K562 (cell line): ENCODE data around the gene SAMD8. TPM values are rescaled to one million over a fixed set of nuclear protein-coding genes. Genes with fewer than 3 reads are reported as not detected.
A peak's percentile ranks its signal among the peaks of the same experiment; 100 is the strongest.

Experiments
- ADNP ChIP-seq: fragments of 200-800 bp; sonication (Bioruptor generic); IDR thresholded peaks from 2 replicates; pipeline ENCODE4 v1.6.1; 2016; ENCODE audit warnings: missing genetic modification characterization, missing compliant biosample characterization
- BCOR ChIP-seq: fragments of 450-650 bp; IDR thresholded peaks from 2 replicates; pipeline ENCODE4 v1.6.1; 2016
- CBX2 ChIP-seq: fragments of 200-600 bp; sonication (generic); IDR thresholded peaks from one replicate; pipeline ENCODE4 v1.6.1; 2012; ENCODE audit warnings: mild to moderate bottlenecking, low read length, inconsistent platforms; ENCODE audit not compliant: insufficient read depth, poor library complexity, severe bottlenecking
- FUS ChIP-seq: fragments of 200-400 bp; formaldehyde crosslinking; optimal IDR thresholded peaks from 2 replicates; pipeline ENCODE3; 2017; ENCODE audit warnings: low read depth, low read length
- HNRNPUL1 ChIP-seq: fragments of 200-400 bp; formaldehyde crosslinking; IDR thresholded peaks from 2 replicates; pipeline ENCODE4 v1.6.1; 2017; ENCODE audit warnings: low read length
- HSF4 ChIP-seq: fragments of 250-450 bp; sonication (Bioruptor Pico); IDR thresholded peaks from 2 replicates; pipeline ENCODE4 v2.1.2; 2022; ENCODE audit warnings: mild to moderate bottlenecking, moderate library complexity, borderline replicate concordance
- KHSRP ChIP-seq: fragments of 450-650 bp; IDR thresholded peaks from 2 replicates; pipeline ENCODE4 v1.6.1; 2017
- POLR2H ChIP-seq: IDR thresholded peaks from 2 replicates; pipeline ENCODE4 v1.6.1; 2016; ENCODE audit warnings: missing genetic modification characterization, low read depth, mild to moderate bottlenecking, control low read depth, missing compliant biosample characterization, moderate library complexity
- SPI1 ChIP-seq: IDR thresholded peaks from 2 replicates; pipeline ENCODE4 v1.6.1; 2011; ENCODE audit warnings: low read depth, low read length, control low read depth, borderline replicate concordance
- SRSF1 ChIP-seq: fragments of 200-400 bp; formaldehyde crosslinking; IDR thresholded peaks from 2 replicates; pipeline ENCODE4 v1.6.1; 2017; ENCODE audit warnings: mild to moderate bottlenecking, low read depth, low read length, moderate library complexity
- SRSF7 ChIP-seq: fragments of 200-400 bp; formaldehyde crosslinking; optimal IDR thresholded peaks from 2 replicates; pipeline ENCODE3; 2017; ENCODE audit warnings: mild to moderate bottlenecking, low read depth, low read length
- ZFP36 ChIP-seq: fragments of 150-350 bp; IDR thresholded peaks from 2 replicates; pipeline ENCODE4 v1.6.1; 2018; ENCODE audit warnings: low read length, low read depth; ENCODE audit not compliant: partially characterized antibody
- ZKSCAN8 ChIP-seq: fragments of 200-800 bp; sonication (Bioruptor generic); IDR thresholded peaks from 2 replicates; pipeline ENCODE4 v1.6.1; 2016; ENCODE audit warnings: missing genetic modification characterization, missing compliant biosample characterization
- ZNF431 ChIP-seq: sonication (generic); formaldehyde crosslinking; IDR thresholded peaks from 2 replicates; pipeline ENCODE4 v1.8.0; 2022; ENCODE audit warnings: mild to moderate bottlenecking, missing genetic modification reagents
- ZZZ3 ChIP-seq: fragments of 450-650 bp; IDR thresholded peaks from 2 replicates; pipeline ENCODE4 v1.6.1; 2016; ENCODE audit warnings: antibody characterized with exemption, mild to moderate bottlenecking, moderate library complexity
- polyA plus RNA-seq, 8 experiments: library from polyadenylated mRNA; depleted of rRNA in 4 of 8; stranded (reverse) in 5 of 8; unstranded in 3 of 8; fragments of >200 nt; fragmentation: Nextera tagmentation in 2 of 8; fragmentation: Illumina TruSeq in 1 of 8; extraction: Ambion mirVana in 2 of 8; extraction: Trizol in 1 of 8; gene quantifications; 2 replicates each; pipeline versions ENCODE4 v1.2.1 to v1.2.3, GENCODE V29; 2011 to 2014; ENCODE audit warnings: inconsistent platforms in 1 of 8, missing spikeins in 1 of 8
- total RNA-seq, 7 experiments: library from RNA; depleted of rRNA in 6 of 7; stranded (reverse); fragments of >200 nt in 6 of 7; fragmentation: Illumina TruSeq in 2 of 7; extraction: Trizol in 2 of 7; gene quantifications; 2 replicates each; pipeline versions ENCODE4 v1.2.1 to v1.2.3, GENCODE V29; 2011 to 2021; ENCODE audit warnings: low replicate concordance in 1 of 7
- TF ChIP-seq, protein P1 (sequence below): fragments of 150-350 bp; IDR thresholded peaks from 2 replicates; pipeline ENCODE4 v1.6.1; 2014; ENCODE audit warnings: low read depth, mild to moderate bottlenecking, low read length, borderline replicate concordance
- TF ChIP-seq, protein P2 (sequence below), 3 experiments: fragments of 200-800 bp in 1 of 3; sonication (Bioruptor generic) in 1 of 3; sonication (generic) in 1 of 3; formaldehyde crosslinking in 1 of 3; IDR thresholded peaks; 2 replicates each; pipeline versions ENCODE4 v1.6.1 to v1.8.0; 2016 to 2022; ENCODE audit warnings: mild to moderate bottlenecking in 2 of 3, missing compliant biosample characterization in 2 of 3, missing genetic modification characterization in 2 of 3, missing genetic modification reagents in 1 of 3
- TF ChIP-seq, protein P3 (sequence below): sonication (generic); formaldehyde crosslinking; IDR thresholded peaks from 2 replicates; pipeline ENCODE4 v1.9.0; 2022; ENCODE audit warnings: mild to moderate bottlenecking, missing genetic modification reagents
- TF ChIP-seq, protein P4 (sequence below): fragments of 250-450 bp; sonication (Bioruptor Pico); IDR thresholded peaks from 2 replicates; pipeline ENCODE4 v1.9.0; 2021; ENCODE audit warnings: mild to moderate bottlenecking, inconsistent platforms

The SAMD8 gene
- total and polyA plus RNA-seq, 9 of the 15 experiments (the other 6 are each of a cell fraction or from before 2014, with no cell fraction given), result 2.7 to 16.1 (median 6.2) TPM

DNA sequence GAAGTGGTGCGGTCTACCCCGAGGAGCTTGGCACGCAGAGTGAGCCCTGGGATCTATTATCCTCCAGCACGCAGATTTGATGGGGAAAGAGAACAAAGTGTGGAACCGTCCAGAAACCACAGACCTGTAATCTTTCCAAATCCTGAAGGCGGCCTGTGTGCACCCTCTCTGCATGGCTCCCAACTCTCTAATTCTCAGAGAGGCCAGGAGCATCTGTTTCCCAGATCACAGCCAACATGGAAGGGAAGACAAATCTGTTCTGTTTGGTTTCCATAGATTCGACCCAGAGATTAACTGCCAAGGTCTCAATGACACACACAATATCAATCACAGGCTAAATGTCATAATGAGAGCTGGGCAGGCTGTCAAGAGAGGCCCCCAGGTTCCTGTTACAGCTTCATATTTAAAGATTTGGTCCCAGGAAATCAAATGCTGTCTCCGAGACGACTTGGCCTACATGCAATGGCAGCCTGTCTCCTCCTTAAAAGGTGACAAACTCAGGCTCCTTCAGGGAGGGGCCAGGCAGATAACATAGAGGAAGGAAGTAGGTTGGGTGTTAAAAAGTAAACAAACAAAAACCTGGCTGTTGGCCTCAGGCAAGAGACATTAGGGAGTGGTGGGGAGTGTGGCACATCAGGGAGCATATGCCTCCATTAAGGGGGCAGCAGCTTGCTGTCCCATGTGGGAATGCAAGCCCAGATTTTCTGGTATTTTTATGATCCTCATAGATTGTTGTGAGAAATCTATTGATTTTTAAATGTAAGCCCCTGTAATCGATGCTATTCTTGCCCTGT lies 48.8 kb upstream of the SAMD8 start (continued):
- TF ChIP-seq, protein P1, sequence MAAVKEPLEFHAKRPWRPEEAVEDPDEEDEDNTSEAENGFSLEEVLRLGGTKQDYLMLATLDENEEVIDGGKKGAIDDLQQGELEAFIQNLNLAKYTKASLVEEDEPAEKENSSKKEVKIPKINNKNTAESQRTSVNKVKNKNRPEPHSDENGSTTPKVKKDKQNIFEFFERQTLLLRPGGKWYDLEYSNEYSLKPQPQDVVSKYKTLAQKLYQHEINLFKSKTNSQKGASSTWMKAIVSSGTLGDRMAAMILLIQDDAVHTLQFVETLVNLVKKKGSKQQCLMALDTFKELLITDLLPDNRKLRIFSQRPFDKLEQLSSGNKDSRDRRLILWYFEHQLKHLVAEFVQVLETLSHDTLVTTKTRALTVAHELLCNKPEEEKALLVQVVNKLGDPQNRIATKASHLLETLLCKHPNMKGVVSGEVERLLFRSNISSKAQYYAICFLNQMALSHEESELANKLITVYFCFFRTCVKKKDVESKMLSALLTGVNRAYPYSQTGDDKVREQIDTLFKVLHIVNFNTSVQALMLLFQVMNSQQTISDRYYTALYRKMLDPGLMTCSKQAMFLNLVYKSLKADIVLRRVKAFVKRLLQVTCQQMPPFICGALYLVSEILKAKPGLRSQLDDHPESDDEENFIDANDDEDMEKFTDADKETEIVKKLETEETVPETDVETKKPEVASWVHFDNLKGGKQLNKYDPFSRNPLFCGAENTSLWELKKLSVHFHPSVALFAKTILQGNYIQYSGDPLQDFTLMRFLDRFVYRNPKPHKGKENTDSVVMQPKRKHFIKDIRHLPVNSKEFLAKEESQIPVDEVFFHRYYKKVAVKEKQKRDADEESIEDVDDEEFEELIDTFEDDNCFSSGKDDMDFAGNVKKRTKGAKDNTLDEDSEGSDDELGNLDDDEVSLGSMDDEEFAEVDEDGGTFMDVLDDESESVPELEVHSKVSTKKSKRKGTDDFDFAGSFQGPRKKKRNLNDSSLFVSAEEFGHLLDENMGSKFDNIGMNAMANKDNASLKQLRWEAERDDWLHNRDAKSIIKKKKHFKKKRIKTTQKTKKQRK, result no peak
- TF ChIP-seq SRSF1 (no peak), CBX2 (no peak), FUS (no peak), SRSF7 (no peak), SPI1 (peak; percentile 96; the same call in 1 of the 2 replicates), ADNP (tag) (no peak), ZKSCAN8 (CRISPR knock-in tag) (no peak), ZZZ3 (no peak), ZFP36 (peak; percentile 93), BCOR (peak; percentile 70; the same call in 1 of the 2 replicates), HNRNPUL1 (no peak), POLR2H (no peak), ZNF431 (no peak), HSF4 (CRISPR knock-in tag) (no peak), KHSRP (no peak)
- TF ChIP-seq, protein P2, sequence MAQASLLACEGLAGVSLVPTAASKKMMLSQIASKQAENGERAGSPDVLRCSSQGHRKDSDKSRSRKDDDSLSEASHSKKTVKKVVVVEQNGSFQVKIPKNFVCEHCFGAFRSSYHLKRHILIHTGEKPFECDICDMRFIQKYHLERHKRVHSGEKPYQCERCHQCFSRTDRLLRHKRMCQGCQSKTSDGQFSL (CRISPR knock-in tag; IDR thresholded peaks at IDR 0.05), result no peak
- TF ChIP-seq, protein P2 (tag; IDR thresholded peaks at IDR 0.05), result no peak
- TF ChIP-seq, protein P3, sequence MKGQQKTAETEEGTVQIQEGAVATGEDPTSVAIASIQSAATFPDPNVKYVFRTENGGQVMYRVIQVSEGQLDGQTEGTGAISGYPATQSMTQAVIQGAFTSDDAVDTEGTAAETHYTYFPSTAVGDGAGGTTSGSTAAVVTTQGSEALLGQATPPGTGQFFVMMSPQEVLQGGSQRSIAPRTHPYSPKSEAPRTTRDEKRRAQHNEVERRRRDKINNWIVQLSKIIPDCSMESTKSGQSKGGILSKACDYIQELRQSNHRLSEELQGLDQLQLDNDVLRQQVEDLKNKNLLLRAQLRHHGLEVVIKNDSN (CRISPR knock-in tag), result no peak
- TF ChIP-seq, protein P4, sequence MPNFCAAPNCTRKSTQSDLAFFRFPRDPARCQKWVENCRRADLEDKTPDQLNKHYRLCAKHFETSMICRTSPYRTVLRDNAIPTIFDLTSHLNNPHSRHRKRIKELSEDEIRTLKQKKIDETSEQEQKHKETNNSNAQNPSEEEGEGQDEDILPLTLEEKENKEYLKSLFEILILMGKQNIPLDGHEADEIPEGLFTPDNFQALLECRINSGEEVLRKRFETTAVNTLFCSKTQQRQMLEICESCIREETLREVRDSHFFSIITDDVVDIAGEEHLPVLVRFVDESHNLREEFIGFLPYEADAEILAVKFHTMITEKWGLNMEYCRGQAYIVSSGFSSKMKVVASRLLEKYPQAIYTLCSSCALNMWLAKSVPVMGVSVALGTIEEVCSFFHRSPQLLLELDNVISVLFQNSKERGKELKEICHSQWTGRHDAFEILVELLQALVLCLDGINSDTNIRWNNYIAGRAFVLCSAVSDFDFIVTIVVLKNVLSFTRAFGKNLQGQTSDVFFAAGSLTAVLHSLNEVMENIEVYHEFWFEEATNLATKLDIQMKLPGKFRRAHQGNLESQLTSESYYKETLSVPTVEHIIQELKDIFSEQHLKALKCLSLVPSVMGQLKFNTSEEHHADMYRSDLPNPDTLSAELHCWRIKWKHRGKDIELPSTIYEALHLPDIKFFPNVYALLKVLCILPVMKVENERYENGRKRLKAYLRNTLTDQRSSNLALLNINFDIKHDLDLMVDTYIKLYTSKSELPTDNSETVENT (CRISPR knock-in tag), result no peak
